NCI-H2227 (cell line): Measurements from ENCODE around the gene CRNKL1.

Experiments
- DNase-seq: peaks from one replicate; lab custom pipeline; 2025; ENCODE audit not compliant: unreplicated experiment; lab: John Stamatoyannopoulos, UW

Gene CRNKL1

GRCh38 chr20:20063941-20064702, 11.9 kb upstream of the CRNKL1 start:
- no peak for DNase-seq

GRCh38 chr20:20060234-20060998, 8.2 kb upstream of the CRNKL1 start:
- DNase-seq: no peak

DNA sequence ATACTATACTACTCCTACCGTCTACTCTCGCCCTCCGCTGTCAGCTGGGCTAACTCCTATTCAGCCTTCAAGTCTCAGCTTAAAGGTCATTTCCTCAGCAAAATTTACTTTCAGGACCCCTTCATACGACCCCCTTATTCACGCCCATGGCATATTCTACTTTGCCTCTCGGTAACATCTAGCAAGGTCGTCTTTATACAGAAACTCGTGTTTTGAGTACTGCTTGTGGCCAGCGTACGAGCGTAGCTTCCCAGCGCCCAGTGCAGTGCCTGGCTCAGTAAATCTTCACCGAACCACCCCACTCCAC, 546 bp downstream of the CRNKL1 start:
- DNase-seq: no peak

DNA sequence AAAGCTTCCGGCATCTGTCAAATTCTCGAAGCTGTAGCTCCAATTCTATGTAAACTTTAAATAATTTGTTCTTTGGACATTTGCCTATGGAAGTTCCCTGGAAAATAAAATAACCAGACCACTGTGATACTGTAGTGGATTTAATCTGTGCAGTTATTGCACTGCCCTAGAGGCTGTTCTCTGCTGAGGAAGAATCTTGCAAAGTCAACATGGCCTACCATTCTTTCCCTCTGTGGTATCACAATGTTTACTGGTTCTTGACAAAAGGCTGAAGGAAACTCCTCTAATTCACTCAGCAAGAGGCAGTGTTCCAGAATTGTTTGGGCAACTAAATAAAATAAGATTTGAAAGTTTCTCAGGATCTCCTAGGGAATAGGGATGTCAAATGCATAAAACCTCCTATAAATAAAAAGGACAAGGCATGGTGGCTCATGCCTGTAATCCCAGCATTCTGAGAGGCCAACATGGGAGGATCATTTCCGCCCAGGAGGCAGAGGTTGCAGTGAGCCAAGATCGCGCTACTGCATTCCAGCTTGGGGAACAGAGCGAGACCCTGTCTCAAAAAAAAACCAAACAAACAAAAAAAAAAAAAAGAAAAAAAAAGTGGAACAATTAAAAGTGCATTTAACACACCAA, 12.4 kb downstream of the CRNKL1 start:
- no peak for DNase-seq

DNA sequence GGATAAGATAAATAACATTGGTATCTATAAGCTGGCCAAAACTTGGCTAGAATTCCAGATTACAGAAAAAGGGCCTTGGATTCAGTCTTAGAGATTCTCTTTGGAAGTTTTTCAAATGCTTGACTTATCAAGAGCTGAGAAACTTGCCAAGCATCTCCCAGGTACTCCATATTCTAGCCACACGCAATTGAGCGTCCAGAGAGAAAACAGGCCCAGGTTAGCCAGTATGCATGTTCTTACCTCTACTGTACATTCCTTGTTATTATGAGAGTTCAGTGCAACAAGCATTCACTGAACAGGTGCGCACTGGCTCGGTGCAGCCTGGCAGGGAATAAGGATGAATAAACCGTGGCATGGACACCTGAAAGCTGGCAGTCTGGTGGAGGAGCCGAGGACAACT, 13.7 kb downstream of the CRNKL1 start:
- DNase-seq: no peak

DNA sequence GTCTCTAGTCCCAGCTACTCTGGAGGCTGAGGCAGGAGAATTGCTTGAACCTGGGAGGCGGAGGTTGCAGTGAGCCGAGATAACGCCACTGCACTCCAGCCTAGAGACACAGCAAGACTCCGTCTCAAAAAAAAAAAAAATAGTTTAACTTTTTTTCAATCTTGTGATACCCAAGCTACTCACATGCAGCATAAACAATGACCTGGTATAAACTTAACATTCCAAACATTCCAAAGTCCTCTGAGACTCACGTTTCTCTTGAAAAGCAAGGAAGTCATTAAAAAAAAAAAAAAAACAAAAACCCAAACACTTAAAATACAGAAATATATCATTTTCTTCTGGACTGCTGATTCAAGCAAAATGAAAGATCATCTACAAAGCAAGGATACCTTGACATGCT, 14.3 kb downstream of the CRNKL1 start:
- no peak for DNase-seq

GRCh38 chr20:20036756-20037155, 15.5 kb downstream of the CRNKL1 start:
- DNase-seq: no peak

DNA sequence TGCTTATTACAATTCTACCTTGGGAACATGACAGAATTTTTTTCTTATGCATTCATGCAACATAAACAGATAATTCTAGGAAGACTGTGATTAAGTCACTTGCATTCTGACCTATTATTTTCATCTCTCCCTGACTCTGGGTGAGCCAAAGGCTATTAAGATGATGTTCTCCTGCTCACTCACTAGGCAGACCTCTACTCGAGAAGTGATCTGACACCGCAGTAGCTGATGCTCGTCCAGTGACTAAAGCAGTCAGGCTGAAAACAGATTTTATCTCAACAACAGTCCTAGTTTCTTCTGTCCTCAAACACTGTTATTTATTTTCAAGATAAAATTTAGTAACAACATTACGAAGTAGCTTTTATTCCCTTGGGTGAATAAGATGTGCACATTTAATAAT, 17.8 kb downstream of the CRNKL1 start:
- no peak for DNase-seq

DNA sequence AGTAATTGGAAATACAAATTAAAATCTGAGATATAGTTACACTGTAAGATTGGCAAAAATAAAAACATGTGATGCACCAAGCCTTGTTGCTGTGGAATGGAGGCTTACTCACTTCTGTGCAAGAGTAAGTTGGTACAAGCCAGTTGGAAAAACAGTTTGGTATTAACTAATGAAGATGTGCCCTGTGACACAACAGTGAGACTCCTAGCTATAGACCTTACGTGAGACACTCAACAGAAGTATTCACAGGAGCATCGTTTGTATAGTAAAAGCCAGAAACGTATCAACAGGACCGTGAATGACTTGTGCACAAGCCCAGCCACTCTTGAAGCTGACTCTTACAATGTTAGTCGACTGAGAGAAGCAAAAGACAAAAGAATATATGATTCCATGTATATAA, 20.5 kb downstream of the CRNKL1 start:
- DNase-seq: no peak

DNA sequence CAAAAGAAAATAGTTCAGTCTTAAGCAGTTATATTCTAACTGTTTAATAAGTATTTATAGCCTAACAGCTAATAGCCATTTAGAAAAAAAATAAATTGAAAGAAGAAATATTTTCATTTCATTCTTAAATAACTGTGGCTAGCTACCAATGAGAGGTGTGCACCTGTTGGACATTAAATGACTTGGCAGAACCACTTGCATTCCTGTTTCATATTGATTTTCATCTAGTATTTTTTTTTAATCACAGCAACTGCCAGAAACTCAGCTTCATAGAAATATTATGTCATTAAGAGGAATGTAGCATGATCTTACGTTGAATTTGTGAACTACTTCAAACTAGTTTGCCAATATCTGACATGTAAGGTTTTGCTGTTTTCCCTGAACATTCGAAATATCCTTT, 25.0 kb downstream of the CRNKL1 start:
- DNase-seq: no peak

GRCh38 chr20:20024942-20025341, 27.3 kb downstream of the CRNKL1 start:
- DNase-seq: no peak

DNA sequence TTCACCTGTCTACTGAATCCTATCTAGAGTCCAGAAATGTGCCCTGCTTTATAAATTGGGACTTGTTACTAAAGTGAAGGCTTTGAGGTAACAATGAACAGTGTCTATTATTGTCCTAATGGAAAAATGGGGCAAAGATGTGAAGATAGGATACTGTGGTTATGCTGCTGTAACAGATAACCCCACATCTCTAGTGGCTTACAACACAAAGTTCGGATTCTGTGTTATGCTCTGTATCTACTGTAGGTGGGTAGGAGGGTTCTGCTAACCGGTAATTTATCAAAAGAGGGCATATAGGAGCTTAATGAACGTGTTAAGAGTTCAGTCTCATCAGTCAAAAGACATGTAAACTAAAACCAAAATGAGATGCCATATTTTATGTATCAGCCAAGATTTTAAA, 28.9 kb downstream of the CRNKL1 start:
- no peak for DNase-seq

DNA sequence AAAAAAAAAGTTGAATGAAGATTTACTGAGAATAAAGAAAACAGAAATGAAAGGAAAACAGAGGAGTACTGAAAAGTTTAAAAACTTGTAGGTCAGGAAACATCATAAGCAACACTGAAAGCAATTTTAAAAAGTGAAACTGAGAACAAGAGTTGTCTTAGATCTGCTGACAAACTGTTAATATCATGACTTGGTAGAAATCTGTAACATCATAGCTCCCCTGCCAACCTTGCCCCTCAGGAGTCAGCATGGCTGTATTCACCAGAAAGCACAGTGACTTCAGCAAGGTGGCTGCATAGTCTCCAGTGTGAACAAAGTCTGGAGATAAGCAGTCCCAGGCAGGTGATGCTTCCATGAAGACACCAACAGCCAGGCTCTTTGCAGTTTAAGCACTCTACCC, 29.8 kb downstream of the CRNKL1 start:
- no peak for DNase-seq

- DNase-seq: no peak
These were observed 30.4 kb downstream of the CRNKL1 start for GRCh38 chr20:20021835-20022234.

GRCh38 chr20:20020908-20021307, 31.4 kb downstream of the CRNKL1 start:
- DNase-seq: no peak

GRCh38 chr20:20019123-20019522, 33.1 kb downstream of the CRNKL1 start:
- DNase-seq: no peak

- no peak for DNase-seq
These were observed 33.9 kb downstream of the CRNKL1 start for GRCh38 chr20:20018366-20018765.

DNA sequence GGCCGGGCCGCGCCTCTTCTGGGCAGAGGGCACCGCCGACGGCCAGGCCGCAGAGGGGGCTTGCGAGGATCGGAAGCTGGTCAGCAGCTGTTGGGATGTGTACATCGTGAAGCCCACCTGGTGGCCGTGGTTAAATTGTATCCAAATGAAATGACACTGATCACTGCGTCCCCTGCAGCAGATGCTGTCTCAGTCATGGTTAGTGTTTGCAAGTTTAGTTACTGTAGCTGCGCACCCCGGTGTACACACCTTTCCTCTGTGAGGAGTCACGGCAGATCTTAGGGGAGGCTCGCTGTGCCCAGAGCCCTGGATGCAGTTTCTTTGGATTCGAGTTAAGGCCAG, 34.5 kb downstream of the CRNKL1 start:
- peak; percentile 34 for DNase-seq

- DNase-seq: peak; percentile 95
These were observed 35.0 kb downstream of the CRNKL1 start, which contains the start of gene NAA20 for GRCh38 chr20:20017001-20017843. Gene NAA20 (plus strand): TSS chr20:20017362. CDS start chr20:20017397, 35 bp downstream.

DNA sequence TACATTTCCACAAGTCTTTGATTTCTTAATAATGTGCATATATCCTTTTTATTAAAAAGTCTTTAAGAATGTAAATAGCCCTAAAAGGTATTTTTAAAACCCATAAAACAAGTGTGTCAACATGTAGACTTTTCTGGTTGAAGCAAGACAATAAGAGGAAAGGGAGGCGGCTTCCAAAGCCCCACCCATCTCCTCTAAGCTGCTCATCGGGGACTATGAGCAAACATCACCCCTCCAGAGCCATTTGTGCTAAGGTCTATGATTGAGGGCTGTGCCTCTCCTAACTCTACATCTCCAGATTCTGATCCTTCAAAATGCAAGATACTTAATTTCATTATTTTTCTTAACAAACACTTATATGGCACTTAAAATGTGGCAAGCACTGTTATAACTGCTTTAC, 37.6 kb downstream of the CRNKL1 start:
- DNase-seq: peak; percentile 13

GRCh38 chr20:20012541-20012940, 39.7 kb downstream of the CRNKL1 start:
- no peak for DNase-seq
